ENCODE measurements around the gene ASTN2. TPM values are rescaled to one million over a fixed set of nuclear protein-coding genes. Genes with fewer than 3 reads are reported as not detected.

ASTN2 gene
- total RNA-seq, 1 experiment from 2014 or later, result 4.8 TPM

DNA sequence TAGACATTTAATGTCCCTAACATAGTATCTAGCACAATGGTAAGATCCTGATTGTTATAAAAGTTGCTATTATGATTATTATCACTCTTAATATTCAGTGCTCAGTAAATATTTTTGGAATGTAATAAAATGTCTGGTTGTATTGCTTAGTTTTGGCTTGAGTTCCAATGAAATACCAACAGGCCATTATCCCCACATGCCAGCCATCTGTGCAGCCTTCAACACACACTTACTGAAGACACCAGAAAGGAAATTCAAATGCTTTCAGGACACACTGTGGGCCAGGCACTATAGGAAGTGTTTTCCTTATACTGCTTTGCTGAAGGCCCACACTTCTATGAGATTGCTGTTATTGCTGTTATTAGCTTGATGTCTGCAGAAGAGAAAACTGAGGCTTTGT is 570.2 kb downstream of the ASTN2 start:
- Histone ChIP-seq H2AFZ (ENCODE audit: low read depth, low read length, poor library complexity, severe bottlenecking) (no peak overlapping the region), H4K20me1 (ENCODE audit: insufficient read depth) (no peaks in the 10 kb centered on the region), H3K9me3 (ENCODE audit: control insufficient read depth in 1 of 2, insufficient read depth in 1 of 2, low read depth in 1 of 2, low read length in 2 of 2) (no peaks in the 10 kb centered on the region), H3K27ac (ENCODE audit: low read depth, low read length) (no peak overlapping the region), H3K36me3 (ENCODE audit: control insufficient read depth in 1 of 2, insufficient read depth in 2 of 2, low read length in 2 of 2) (no peaks in the 10 kb centered on the region), H3K27me3 (ENCODE audit: insufficient read depth, low read length) (peaks cover 6% of the 10 kb centered on the region; the same call in 1 of the 2 replicates), H3K4me1 (ENCODE audit: control insufficient read depth in 1 of 2, insufficient read depth in 2 of 2, low read length in 2 of 2) (no peaks in the 10 kb centered on the region), H3K9me2 (ENCODE audit: insufficient read depth) (no peaks in the 10 kb centered on the region), H3K4me3 (replicated peaks in 1 of 2; ENCODE audit: low read depth in 1 of 2, low read length in 2 of 2) (no peak overlapping the region), H3K9ac (ENCODE audit: low read length) (no peak overlapping the region), H3K4me2 (ENCODE audit: low read length) (no peak overlapping the region), H3K79me2 (ENCODE audit: insufficient read depth, low read length) (no peaks in the 10 kb centered on the region)
- CTCF ChIA-PET, result no interaction called here
- POLR2A ChIA-PET, result no interaction called here
- no peak for DNase-seq (ENCODE audit: low read depth, low spot score)
- intact Hi-C loops (cut with micrococcal nuclease), result no loop called here
- ATAC-seq, result no peak
- TF ChIP-seq POLR2A (IDR thresholded peaks at IDR 0.05; ENCODE audit: borderline replicate concordance, extremely low read depth, insufficient read depth, insufficient read length) (no peak), ZFX (IDR thresholded peaks at IDR 0.05) (no peak), EZH2 (IDR thresholded peaks at IDR 0.05) (no peak), POLR2AphosphoS5 (IDR thresholded peaks at IDR 0.05; ENCODE audit: low read depth, low read length) (no peak), CEBPB (IDR thresholded peaks at IDR 0.05; ENCODE audit: low read depth) (no peak), ZNF274 (IDR thresholded peaks at IDR 0.05; ENCODE audit: low read depth, low read length) (no peak), SRF (IDR thresholded peaks at IDR 0.05; ENCODE audit: low read depth) (no peak)
- TF ChIP-seq, protein P1, sequence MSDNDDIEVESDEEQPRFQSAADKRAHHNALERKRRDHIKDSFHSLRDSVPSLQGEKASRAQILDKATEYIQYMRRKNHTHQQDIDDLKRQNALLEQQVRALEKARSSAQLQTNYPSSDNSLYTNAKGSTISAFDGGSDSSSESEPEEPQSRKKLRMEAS (IDR thresholded peaks at IDR 0.05), result no peak
- TF ChIP-seq, protein P2, sequence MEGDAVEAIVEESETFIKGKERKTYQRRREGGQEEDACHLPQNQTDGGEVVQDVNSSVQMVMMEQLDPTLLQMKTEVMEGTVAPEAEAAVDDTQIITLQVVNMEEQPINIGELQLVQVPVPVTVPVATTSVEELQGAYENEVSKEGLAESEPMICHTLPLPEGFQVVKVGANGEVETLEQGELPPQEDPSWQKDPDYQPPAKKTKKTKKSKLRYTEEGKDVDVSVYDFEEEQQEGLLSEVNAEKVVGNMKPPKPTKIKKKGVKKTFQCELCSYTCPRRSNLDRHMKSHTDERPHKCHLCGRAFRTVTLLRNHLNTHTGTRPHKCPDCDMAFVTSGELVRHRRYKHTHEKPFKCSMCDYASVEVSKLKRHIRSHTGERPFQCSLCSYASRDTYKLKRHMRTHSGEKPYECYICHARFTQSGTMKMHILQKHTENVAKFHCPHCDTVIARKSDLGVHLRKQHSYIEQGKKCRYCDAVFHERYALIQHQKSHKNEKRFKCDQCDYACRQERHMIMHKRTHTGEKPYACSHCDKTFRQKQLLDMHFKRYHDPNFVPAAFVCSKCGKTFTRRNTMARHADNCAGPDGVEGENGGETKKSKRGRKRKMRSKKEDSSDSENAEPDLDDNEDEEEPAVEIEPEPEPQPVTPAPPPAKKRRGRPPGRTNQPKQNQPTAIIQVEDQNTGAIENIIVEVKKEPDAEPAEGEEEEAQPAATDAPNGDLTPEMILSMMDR (IDR thresholded peaks at IDR 0.05 in 2 of 3, conservative IDR thresholded peaks at IDR 0.05 in 1 of 3; ENCODE audit: borderline replicate concordance in 1 of 3, insufficient read depth in 1 of 3, low read depth in 2 of 3, low read length in 2 of 3), result no peak
- TF ChIP-seq, protein P3, sequence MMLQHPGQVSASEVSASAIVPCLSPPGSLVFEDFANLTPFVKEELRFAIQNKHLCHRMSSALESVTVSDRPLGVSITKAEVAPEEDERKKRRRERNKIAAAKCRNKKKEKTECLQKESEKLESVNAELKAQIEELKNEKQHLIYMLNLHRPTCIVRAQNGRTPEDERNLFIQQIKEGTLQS (IDR thresholded peaks at IDR 0.05), result no peak
- TF ChIP-seq, protein P4, sequence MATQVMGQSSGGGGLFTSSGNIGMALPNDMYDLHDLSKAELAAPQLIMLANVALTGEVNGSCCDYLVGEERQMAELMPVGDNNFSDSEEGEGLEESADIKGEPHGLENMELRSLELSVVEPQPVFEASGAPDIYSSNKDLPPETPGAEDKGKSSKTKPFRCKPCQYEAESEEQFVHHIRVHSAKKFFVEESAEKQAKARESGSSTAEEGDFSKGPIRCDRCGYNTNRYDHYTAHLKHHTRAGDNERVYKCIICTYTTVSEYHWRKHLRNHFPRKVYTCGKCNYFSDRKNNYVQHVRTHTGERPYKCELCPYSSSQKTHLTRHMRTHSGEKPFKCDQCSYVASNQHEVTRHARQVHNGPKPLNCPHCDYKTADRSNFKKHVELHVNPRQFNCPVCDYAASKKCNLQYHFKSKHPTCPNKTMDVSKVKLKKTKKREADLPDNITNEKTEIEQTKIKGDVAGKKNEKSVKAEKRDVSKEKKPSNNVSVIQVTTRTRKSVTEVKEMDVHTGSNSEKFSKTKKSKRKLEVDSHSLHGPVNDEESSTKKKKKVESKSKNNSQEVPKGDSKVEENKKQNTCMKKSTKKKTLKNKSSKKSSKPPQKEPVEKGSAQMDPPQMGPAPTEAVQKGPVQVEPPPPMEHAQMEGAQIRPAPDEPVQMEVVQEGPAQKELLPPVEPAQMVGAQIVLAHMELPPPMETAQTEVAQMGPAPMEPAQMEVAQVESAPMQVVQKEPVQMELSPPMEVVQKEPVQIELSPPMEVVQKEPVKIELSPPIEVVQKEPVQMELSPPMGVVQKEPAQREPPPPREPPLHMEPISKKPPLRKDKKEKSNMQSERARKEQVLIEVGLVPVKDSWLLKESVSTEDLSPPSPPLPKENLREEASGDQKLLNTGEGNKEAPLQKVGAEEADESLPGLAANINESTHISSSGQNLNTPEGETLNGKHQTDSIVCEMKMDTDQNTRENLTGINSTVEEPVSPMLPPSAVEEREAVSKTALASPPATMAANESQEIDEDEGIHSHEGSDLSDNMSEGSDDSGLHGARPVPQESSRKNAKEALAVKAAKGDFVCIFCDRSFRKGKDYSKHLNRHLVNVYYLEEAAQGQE (IDR thresholded peaks at IDR 0.05; ENCODE audit: low read depth), result no peak
- no TSS peak for BruUV-seq (replicated peaks)
- RAD21 ChIA-PET (ENCODE audit: low non-redundant PET in 1 of 2, low total read pairs in 2 of 2, uncharacterized antibody in 2 of 2, unreplicated experiment in 2 of 2), result no interaction called here
